Vagina (tissue), 2 donors: Measurements from ENCODE around the gene PARD3. TPM values are rescaled to one million over a fixed set of nuclear protein-coding genes. Genes with fewer than 3 reads are reported as not detected.

Experiments
- DNase-seq, 2 donors: peaks; one replicate each; pipeline ENCODE4 v3.0.0-alpha.2; 2017; ENCODE audit errors: extremely low spot score in 2 of 2
- H3K27ac ChIP-seq: fragments of 200-600 bp; sonication (generic); one replicate; pipeline ENCODE4 v1.5.1; 2019
- H3K27me3 ChIP-seq: fragments of 200-600 bp; sonication (generic); one replicate; pipeline ENCODE4 v1.5.1; 2019
- H3K36me3 ChIP-seq, 2 donors: fragments of 200-600 bp; sonication (generic); one replicate each; pipeline ENCODE4 v1.5.1; 2017 to 2019
- H3K4me1 ChIP-seq: fragments of 200-600 bp; sonication (generic); one replicate; pipeline ENCODE4 v1.5.1; 2019
- H3K4me3 ChIP-seq, 2 donors: fragments of 200-600 bp; sonication (generic); 1 replicate in 1 of 2; 2 replicates in 1 of 2; pipeline ENCODE4 v1.5.1; 2016 to 2019
- H3K9me3 ChIP-seq: fragments of 200-600 bp; sonication (generic); one replicate; pipeline ENCODE4 v1.5.1; 2019
- CTCF ChIP-seq, 3 experiments: fragments of 450-650 bp in 2 of 3; fragments of 200-600 bp in 1 of 3; sonication (generic) in 1 of 3; IDR thresholded peaks; one replicate each; pipeline ENCODE4 v1.5.1; 2017 to 2019; ENCODE audit warnings: antibody characterized with exemption in 3 of 3, mild to moderate bottlenecking in 2 of 3, moderate library complexity in 2 of 3
- POLR2A ChIP-seq, 2 donors: fragments of 450-650 bp; IDR thresholded peaks; one replicate each; pipeline ENCODE4 v1.6.1; 2017; ENCODE audit warnings: antibody characterized with exemption in 2 of 2, mild to moderate bottlenecking in 2 of 2, moderate library complexity in 2 of 2
- POLR2AphosphoS5 ChIP-seq, 2 donors: sonication (generic); formaldehyde crosslinking; IDR thresholded peaks; one replicate each; pipeline ENCODE4 v1.9.0; 2017; ENCODE audit warnings: antibody characterized with exemption in 2 of 2, mild to moderate bottlenecking in 2 of 2, low read depth in 1 of 2; ENCODE audit not compliant: insufficient read depth in 1 of 2
- intact Hi-C: fragments of 100-400 bp; cut with DNase I; formaldehyde crosslinking; loops from one replicate; pipeline ENCODE4 v1.15.1; 2023
- total RNA-seq: library from RNA; depleted of rRNA; stranded (reverse); fragments of >200 nt; gene quantifications from one replicate; pipeline ENCODE4 v1.2.3, GENCODE V29; 2016

Gene PARD3
- total RNA-seq, 1 donor from 2014 or later, result 95.5 TPM

- no peak for TF ChIP-seq CTCF (IDR thresholded peaks at IDR 0.05)
- TF ChIP-seq POLR2AphosphoS5 (IDR thresholded peaks at IDR 0.05; ENCODE audit: insufficient read depth in 1 of 2, low read depth in 1 of 2), result no peak
- no peak for TF ChIP-seq POLR2A (IDR thresholded peaks at IDR 0.05)
These were observed 616.1 kb downstream of the PARD3 start for GRCh38 chr10:34198953-34199352.

GRCh38 chr10:34196058-34196433 is 619.0 kb downstream of the PARD3 start:
- H3K9me3 ChIP-seq, result no peaks in the 10 kb centered on the region
- H3K36me3 ChIP-seq, result no peaks in the 10 kb centered on the region
- H3K4me1 ChIP-seq, result peaks cover 6% of the 10 kb centered on the region
- TF ChIP-seq CTCF (IDR thresholded peaks at IDR 0.05) (no peak), POLR2A (IDR thresholded peaks at IDR 0.05) (no peak), POLR2AphosphoS5 (IDR thresholded peaks at IDR 0.05; ENCODE audit: insufficient read depth in 1 of 2, low read depth in 1 of 2) (no peak)
- no peak overlapping the region for H3K27ac ChIP-seq
- H3K27me3 ChIP-seq, result no peaks in the 10 kb centered on the region
- no peak overlapping the region for H3K4me3 ChIP-seq
- no peak for DNase-seq
- intact Hi-C loops, result no loop called here

More at GRCh38 chr10:34198953-34199352, 616.1 kb downstream of the PARD3 start:
- DNase-seq, result no peak
- H3K4me1 ChIP-seq, result peaks cover 3% of the 10 kb centered on the region
- no peaks in the 10 kb centered on the region for H3K36me3 ChIP-seq
- no peaks in the 10 kb centered on the region for H3K27me3 ChIP-seq
- no peaks in the 10 kb centered on the region for H3K9me3 ChIP-seq
- H3K27ac ChIP-seq, result no peak overlapping the region
- intact Hi-C loops, result no loop called here
- H3K4me3 ChIP-seq, result no peak overlapping the region

- H3K36me3 ChIP-seq, result no peaks in the 10 kb centered on the region
- H3K4me3 ChIP-seq, result no peak overlapping the region
- no peak overlapping the region for H3K27ac ChIP-seq
- TF ChIP-seq CTCF (IDR thresholded peaks at IDR 0.05) (no peak), POLR2AphosphoS5 (IDR thresholded peaks at IDR 0.05; ENCODE audit: insufficient read depth in 1 of 2, low read depth in 1 of 2) (no peak), POLR2A (IDR thresholded peaks at IDR 0.05) (no peak)
- H3K27me3 ChIP-seq, result no peaks in the 10 kb centered on the region
- H3K4me1 ChIP-seq, result peaks cover 6% of the 10 kb centered on the region
- no peak for DNase-seq
- intact Hi-C loops, result no loop called here
- no peaks in the 10 kb centered on the region for H3K9me3 ChIP-seq
These were observed 619.6 kb downstream of the PARD3 start for GRCh38 chr10:34195364-34196057.

DNA sequence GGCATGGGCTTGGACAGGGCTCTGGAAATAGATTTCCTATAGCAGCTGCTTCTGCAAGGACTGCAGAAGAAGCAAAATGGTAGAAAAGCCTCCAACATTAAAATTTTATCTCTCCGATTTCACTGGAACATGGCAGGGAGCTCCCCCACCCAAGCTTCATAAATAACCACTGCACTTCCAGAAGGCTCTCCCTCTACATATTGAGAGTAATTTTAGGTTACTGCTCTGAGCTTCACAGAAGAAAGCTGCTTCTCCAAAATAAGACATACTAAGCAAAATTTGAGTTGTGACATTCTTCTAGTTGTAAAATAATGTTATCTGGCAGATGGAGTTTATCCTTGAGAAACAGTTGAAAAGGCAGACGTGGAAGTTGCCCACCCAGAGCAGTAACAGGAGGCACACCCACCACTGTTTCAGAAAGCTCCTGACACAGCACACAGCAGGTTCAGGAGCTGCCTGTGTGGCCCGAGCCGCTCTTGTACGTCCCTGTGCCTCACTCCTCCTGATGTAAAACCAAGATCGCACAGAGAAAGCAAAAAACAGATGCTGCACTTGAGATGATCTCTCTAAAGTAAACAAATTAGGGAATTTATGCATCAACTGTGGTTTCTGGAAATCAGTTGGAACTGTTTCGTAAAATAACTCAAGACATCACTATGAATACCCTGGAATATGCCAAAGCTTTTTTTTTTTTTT is 621.0 kb downstream of the PARD3 start:
- TF ChIP-seq POLR2AphosphoS5 (IDR thresholded peaks at IDR 0.05; ENCODE audit: insufficient read depth in 1 of 2, low read depth in 1 of 2) (no peak), POLR2A (IDR thresholded peaks at IDR 0.05) (no peak), CTCF (IDR thresholded peaks at IDR 0.05) (no peak)
- H3K9me3 ChIP-seq, result no peaks in the 10 kb centered on the region
- H3K4me1 ChIP-seq, result peaks cover 6% of the 10 kb centered on the region
- DNase-seq, result no peak
- intact Hi-C loops, result no loop called here
- no peaks in the 10 kb centered on the region for H3K27me3 ChIP-seq
- no peak overlapping the region for H3K4me3 ChIP-seq
- no peak overlapping the region for H3K27ac ChIP-seq
- no peaks in the 10 kb centered on the region for H3K36me3 ChIP-seq

DNA sequence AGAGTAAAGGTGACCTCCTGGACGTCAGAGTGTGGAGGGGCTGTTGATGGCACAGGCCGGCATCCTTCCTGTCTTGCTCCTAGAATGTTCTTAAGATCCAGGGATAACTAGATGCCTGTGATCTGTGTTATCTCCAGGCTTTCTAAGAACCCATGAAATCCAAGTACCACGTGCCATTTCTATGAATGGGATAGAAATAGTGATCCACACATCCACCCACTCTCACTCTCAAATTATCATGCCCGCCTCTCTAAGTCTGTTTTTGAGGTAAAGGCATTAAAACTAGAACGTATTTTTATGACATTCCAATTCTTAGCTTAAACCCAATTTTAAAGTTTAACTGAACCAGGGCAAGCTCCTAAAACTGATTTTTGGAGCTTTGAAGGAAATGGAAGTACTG is 622.5 kb downstream of the PARD3 start:
- no peak for DNase-seq
- H3K4me1 ChIP-seq, result peaks cover 6% of the 10 kb centered on the region
- intact Hi-C loops, result no loop called here
- no peaks in the 10 kb centered on the region for H3K9me3 ChIP-seq
- no peaks in the 10 kb centered on the region for H3K27me3 ChIP-seq
- no peak overlapping the region for H3K4me3 ChIP-seq
- H3K27ac ChIP-seq, result no peak overlapping the region
- TF ChIP-seq POLR2A (IDR thresholded peaks at IDR 0.05), result no peak
- TF ChIP-seq CTCF (IDR thresholded peaks at IDR 0.05), result no peak
- no peak for TF ChIP-seq POLR2AphosphoS5 (IDR thresholded peaks at IDR 0.05; ENCODE audit: insufficient read depth in 1 of 2, low read depth in 1 of 2)
- no peaks in the 10 kb centered on the region for H3K36me3 ChIP-seq
